Activated CD4-positive, alpha-beta memory T cell treated with anti-CD3 and anti-CD28 coated beads for 36 hours (primary cell): ENCODE results near the gene BOLA3. TPM values are rescaled to one million over a fixed set of nuclear protein-coding genes. Genes with fewer than 3 reads are reported as not detected.

Source experiments
- CTCF ChIA-PET: fragments of 350-600 bp; sonication (Branson Sonifier 250); formaldehyde crosslinking; loops from one replicate; lab custom pipeline; 2021; ENCODE audit warnings: antibody characterized with exemption, inconsistent platforms; lab: Charles Lee
- POLR2A ChIA-PET: fragments of 350-600 bp; sonication (Branson Sonifier 250); formaldehyde crosslinking; loops from one replicate; lab custom pipeline; 2021; ENCODE audit warnings: antibody characterized with exemption; lab: Charles Lee
- DNase-seq: peaks from one replicate; pipeline ENCODE4 v3.0.0-alpha.2; 2020
- H3K27ac Mint-ChIP-seq: one replicate; pipeline ENCODE4 v1.8.0; 2021; ENCODE audit warnings: mixed read lengths
- H3K27me3 Mint-ChIP-seq: one replicate; pipeline ENCODE4 v1.8.0; 2021; ENCODE audit warnings: mixed read lengths
- H3K36me3 Mint-ChIP-seq: one replicate; pipeline ENCODE4 v1.8.0; 2021; ENCODE audit warnings: mixed read lengths
- H3K4me1 Mint-ChIP-seq: one replicate; pipeline ENCODE4 v1.8.0; 2021; ENCODE audit warnings: low read depth, mixed read lengths
- H3K4me3 Mint-ChIP-seq: one replicate; pipeline ENCODE4 v1.8.0; 2021; ENCODE audit warnings: mild to moderate bottlenecking, mixed read lengths
- H3K9me3 Mint-ChIP-seq: one replicate; pipeline ENCODE4 v1.8.0; 2021; ENCODE audit warnings: mixed read lengths
- intact Hi-C: fragments of 100-400 bp; cut with micrococcal nuclease; formaldehyde crosslinking; loops from one replicate; pipeline ENCODE4 v1.15.1; 2023
- total RNA-seq, 2 experiments: library from RNA; stranded (reverse); gene quantifications; one replicate each; pipeline ENCODE4 v1.2.3, GENCODE V29; 2021

The BOLA3 gene
- total RNA-seq, 2 experiments from 2014 or later = 97.2 to 99.8 TPM

GRCh38 chr2:74179063-74179865, 31.6 kb upstream of the BOLA3 start:
- H3K4me1 Mint-ChIP-seq = peaks cover 43% of the 10 kb centered on the region
- peaks cover 11% of the 10 kb centered on the region for H3K36me3 Mint-ChIP-seq
- no peaks in the 10 kb centered on the region for H3K27me3 Mint-ChIP-seq
- H3K27ac Mint-ChIP-seq = peak overlapping the region; percentile 76
- peak overlapping the region; percentile 83 for H3K4me3 Mint-ChIP-seq
- intact Hi-C loops = loop anchor here (2.0 to 10.0 kb wide), 2 partner anchors 30 to 254 kb away; partner anchors contain the start of gene DGUOK
- H3K9me3 Mint-ChIP-seq = no peaks in the 10 kb centered on the region
- ChIA-PET POLR2A (interaction anchor here (0.7 to 5.6 kb wide), 12 partner anchors 10 to 942 kb away, joined by 3 to 124 read pairs (median 6); partner anchors contain the start of genes BOLA3 and MTHFD2), CTCF (interaction anchor here (0.6 to 3.8 kb wide), 19 partner anchors 9 to 355 kb away, joined by 3 to 42 read pairs (median 5); partner anchors contain the start of genes BOLA3, MTHFD2 and STAMBP)
- DNase-seq = no peak

- Mint-ChIP-seq H3K27ac (peak within 1 kb of the TSS; percentile 76), H3K27me3 (no peaks in the 10 kb centered on the region), H3K4me3 (peak within 1 kb of the TSS; percentile 83), H3K36me3 (peaks cover 12% of the 10 kb centered on the region), H3K4me1 (peaks cover 45% of the 10 kb centered on the region), H3K9me3 (no peaks in the 10 kb centered on the region)
- intact Hi-C loops = loop anchor here (1.0 to 10.0 kb wide), 4 partner anchors 20 to 254 kb away; partner anchors contain the start of genes DGUOK and MTHFD2
- DNase-seq = peak; percentile 99
- ChIA-PET CTCF (interaction anchor here (0.6 to 3.8 kb wide), 21 partner anchors 10 to 356 kb away, joined by 3 to 42 read pairs (median 4); partner anchors contain the start of genes BOLA3, INO80B, MTHFD2 and STAMBP), POLR2A (interaction anchor here (0.9 to 5.6 kb wide), 12 partner anchors 9 to 941 kb away, joined by 3 to 124 read pairs (median 6); partner anchors contain the start of genes BOLA3, MTHFD2 and STAMBP)
Observed at GRCh38 chr2:74178211-74179062, 30.7 kb upstream of the BOLA3 start, which contains the start of gene MOB1A. TSS of gene MOB1A (minus strand) at chr2:74178879. CDS start at chr2:74178674, 205 bp downstream.

- ChIA-PET CTCF (interaction anchor here (1.1 to 3.8 kb wide), 8 partner anchors 9 to 350 kb away, joined by 4 to 42 read pairs (median 14); partner anchors contain the start of genes BOLA3, MTHFD2 and STAMBP), POLR2A (interaction anchor here (1.0 to 5.6 kb wide), 7 partner anchors 9 to 349 kb away, joined by 4 to 124 read pairs (median 10); partner anchors contain the start of genes BOLA3, MTHFD2 and STAMBP)
- Mint-ChIP-seq H3K27ac (peak overlapping the region; percentile 76), H3K36me3 (peaks cover 12% of the 10 kb centered on the region), H3K4me1 (peaks cover 51% of the 10 kb centered on the region), H3K4me3 (peak overlapping the region; percentile 83), H3K27me3 (no peaks in the 10 kb centered on the region), H3K9me3 (no peaks in the 10 kb centered on the region)
- intact Hi-C loops = loop anchor here (1.0 to 10.0 kb wide), 4 partner anchors 21 to 253 kb away; partner anchors contain the start of genes DGUOK and MTHFD2
- no peak for DNase-seq
Observed at GRCh38 chr2:74177696-74178095, 30.0 kb upstream of the BOLA3 start.

- POLR2A ChIA-PET = no interaction called here
- intact Hi-C loops = loop anchor here (10.0 kb wide), 1 partner anchor 250 kb away; the partner anchor contains the start of gene DGUOK
- no peak for DNase-seq
- peaks cover 49% of the 10 kb centered on the region for H3K4me1 Mint-ChIP-seq
- no peak overlapping the region for H3K27ac Mint-ChIP-seq
- H3K27me3 Mint-ChIP-seq = no peaks in the 10 kb centered on the region
- CTCF ChIA-PET = no interaction called here
- H3K9me3 Mint-ChIP-seq = no peaks in the 10 kb centered on the region
- no peak overlapping the region for H3K4me3 Mint-ChIP-seq
- peaks cover 23% of the 10 kb centered on the region for H3K36me3 Mint-ChIP-seq
Observed at GRCh38 chr2:74174909-74175308, 27.2 kb upstream of the BOLA3 start.

- H3K4me3 Mint-ChIP-seq = no peak overlapping the region
- peaks cover 2% of the 10 kb centered on the region for H3K9me3 Mint-ChIP-seq
- ChIA-PET POLR2A (interaction anchor here (0.8 to 2.0 kb wide), 3 partner anchors 10 to 37 kb away, joined by 3 to 10 read pairs (median 5); partner anchors contain the start of gene MOB1A), CTCF (interaction anchor here (0.8 to 1.9 kb wide), 4 partner anchors 10 to 31 kb away, joined by 3 to 11 read pairs (median 4); partner anchors contain the start of gene MOB1A)
- peaks cover 48% of the 10 kb centered on the region for H3K36me3 Mint-ChIP-seq
- peaks cover 35% of the 10 kb centered on the region for H3K4me1 Mint-ChIP-seq
- no peak for DNase-seq
- H3K27me3 Mint-ChIP-seq = no peaks in the 10 kb centered on the region
- peak overlapping the region; percentile 74 for H3K27ac Mint-ChIP-seq
- intact Hi-C loops = loop anchor here (5.0 kb wide), 1 partner anchor 39 kb away; no protein-coding TSS in a partner anchor
Observed at GRCh38 chr2:74168739-74169138, 21.0 kb upstream of the BOLA3 start.

GRCh38 chr2:74164761-74165160, 17.0 kb upstream of the BOLA3 start:
- Mint-ChIP-seq H3K4me3 (no peak overlapping the region), H3K9me3 (peaks cover 2% of the 10 kb centered on the region), H3K27me3 (no peaks in the 10 kb centered on the region), H3K27ac (no peak overlapping the region), H3K4me1 (peaks cover 21% of the 10 kb centered on the region), H3K36me3 (peaks cover 48% of the 10 kb centered on the region)
- ChIA-PET CTCF (interaction anchor here (1.5 kb wide), 1 partner anchor 10 kb away, joined by 3 read pairs; no protein-coding TSS in a partner anchor), POLR2A (no interaction called here)
- no peak for DNase-seq
- intact Hi-C loops = loop anchor here (5.0 kb wide), 1 partner anchor 43 kb away; no protein-coding TSS in a partner anchor

GRCh38 chr2:74162951-74163350, 15.2 kb upstream of the BOLA3 start:
- no peak for DNase-seq
- intact Hi-C loops = no loop called here
- Mint-ChIP-seq H3K4me3 (no peak overlapping the region), H3K36me3 (peaks cover 51% of the 10 kb centered on the region), H3K27me3 (no peaks in the 10 kb centered on the region), H3K27ac (no peak overlapping the region), H3K4me1 (peaks cover 7% of the 10 kb centered on the region), H3K9me3 (peaks cover 2% of the 10 kb centered on the region)
- POLR2A ChIA-PET = no interaction called here
- CTCF ChIA-PET = interaction anchor here (1.4 kb wide), 1 partner anchor 172 kb away, joined by 3 read pairs; no protein-coding TSS in a partner anchor

GRCh38 chr2:74155830-74156229, 8.1 kb upstream of the BOLA3 start:
- peaks cover 39% of the 10 kb centered on the region for H3K36me3 Mint-ChIP-seq
- no peaks in the 10 kb centered on the region for H3K9me3 Mint-ChIP-seq
- intact Hi-C loops = loop anchor here (10.0 kb wide), 1 partner anchor 401 kb away; no protein-coding TSS in a partner anchor
- POLR2A ChIA-PET = no interaction called here
- DNase-seq = no peak
- peaks cover 2% of the 10 kb centered on the region for H3K4me1 Mint-ChIP-seq
- H3K4me3 Mint-ChIP-seq = no peak overlapping the region
- CTCF ChIA-PET = interaction anchor here (1.2 kb wide), 1 partner anchor 248 kb away, joined by 4 read pairs; no protein-coding TSS in a partner anchor
- no peaks in the 10 kb centered on the region for H3K27me3 Mint-ChIP-seq
- H3K27ac Mint-ChIP-seq = peak overlapping the region; percentile 24

- no peaks in the 10 kb centered on the region for H3K9me3 Mint-ChIP-seq
- H3K4me1 Mint-ChIP-seq = peaks cover 2% of the 10 kb centered on the region
- H3K4me3 Mint-ChIP-seq = no peak overlapping the region
- intact Hi-C loops = loop anchor here (10.0 kb wide), 1 partner anchor 398 kb away; no protein-coding TSS in a partner anchor
- POLR2A ChIA-PET = no interaction called here
- CTCF ChIA-PET = interaction anchor here (0.6 to 8.9 kb wide), 5 partner anchors 14 to 330 kb away, joined by 3 to 100 read pairs (median 4); partner anchors contain the start of genes MTHFD2 and STAMBP
- DNase-seq = no peak
- no peaks in the 10 kb centered on the region for H3K27me3 Mint-ChIP-seq
- H3K27ac Mint-ChIP-seq = no peak overlapping the region
- H3K36me3 Mint-ChIP-seq = peaks cover 23% of the 10 kb centered on the region
Observed at GRCh38 chr2:74152954-74153353, 5.2 kb upstream of the BOLA3 start.

- Mint-ChIP-seq H3K27me3 (no peaks in the 10 kb centered on the region), H3K36me3 (peaks cover 4% of the 10 kb centered on the region), H3K4me3 (no peak overlapping the region), H3K4me1 (peaks cover 6% of the 10 kb centered on the region), H3K27ac (no peak overlapping the region), H3K9me3 (no peaks in the 10 kb centered on the region)
- no peak for DNase-seq
- intact Hi-C loops = loop anchor here (2.0 to 10.0 kb wide), 2 partner anchors 29 to 395 kb away; partner anchors contain the start of gene MOB1A
- ChIA-PET POLR2A (interaction anchor here (0.8 to 2.1 kb wide), 4 partner anchors 9 to 55 kb away, joined by 3 to 6 read pairs (median 4); partner anchors contain the start of gene MOB1A), CTCF (interaction anchor here (6.0 to 8.9 kb wide), 2 partner anchors 322 to 327 kb away, joined by 63 to 100 read pairs; partner anchors contain the start of gene STAMBP)
Observed at GRCh38 chr2:74149570-74150319, 2.0 kb upstream of the BOLA3 start.
